A673 (cell line): ENCODE measurements around the gene NDOR1.

Experiments
- EZH2 ChIP-seq: fragments of 200-600 bp; sonication (generic); IDR thresholded peaks from 2 replicates; pipeline ENCODE4 v1.6.1; 2017; ENCODE audit warnings: borderline replicate concordance, low read depth, mild to moderate bottlenecking, mixed read lengths, antibody characterized with exemption, low read length; ENCODE audit not compliant: poor library complexity, severe bottlenecking
- TF ChIP-seq, protein P1 (sequence below): fragments of 300-800, 200-600 bp; sonication (generic); conservative IDR thresholded peaks from 2 replicates; pipeline ENCODE4 v1.5.1; 2017; ENCODE audit warnings: low read depth, mild to moderate bottlenecking, antibody characterized with exemption, low read length, moderate library complexity, mixed read lengths

DNA sequence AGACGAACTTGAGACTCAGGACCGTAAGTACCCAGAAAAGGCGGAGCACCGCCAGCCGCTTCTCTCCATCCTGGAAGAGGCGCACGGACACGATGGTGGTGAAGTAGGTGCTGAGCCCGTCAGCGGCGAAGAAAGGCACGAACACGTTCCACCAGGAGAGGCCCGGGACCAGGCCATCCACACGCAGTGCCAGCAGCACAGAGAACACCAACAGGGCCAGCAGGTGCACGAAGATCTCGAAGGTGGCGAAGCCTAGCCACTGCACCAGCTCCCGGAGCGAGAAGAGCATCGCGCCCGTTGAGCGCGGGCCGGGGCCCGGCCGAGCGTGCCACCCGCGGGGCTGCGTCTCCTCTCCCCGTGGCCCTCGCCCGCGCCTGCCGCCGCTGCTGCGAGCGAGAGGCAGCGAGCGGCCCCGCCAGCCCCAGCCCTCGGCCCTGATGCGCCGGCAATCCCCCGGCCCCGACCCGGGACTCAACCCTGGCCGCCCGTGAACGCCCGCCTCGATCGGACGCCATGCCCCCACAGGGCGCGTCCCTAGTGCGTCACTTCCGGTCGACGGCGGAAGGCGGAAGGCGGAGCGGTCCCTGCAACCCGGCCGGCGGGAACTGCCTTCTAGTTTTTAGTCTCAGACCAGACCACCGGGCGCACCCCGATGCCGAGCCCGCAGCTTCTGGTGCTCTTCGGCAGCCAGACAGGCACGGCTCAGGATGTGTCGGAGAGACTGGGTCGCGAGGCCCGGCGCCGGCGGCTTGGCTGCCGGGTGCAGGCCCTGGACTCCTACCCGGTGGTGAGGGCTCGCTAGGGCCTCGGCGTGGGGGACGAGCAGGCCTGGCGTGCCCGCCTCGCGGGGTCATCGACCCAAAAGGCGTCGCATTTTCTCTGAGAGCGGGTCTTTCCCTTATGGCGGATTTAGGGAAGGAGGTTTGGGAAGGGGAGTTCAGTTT, at the start of gene NDOR1, which contains the start of gene TMEM203:
- TF ChIP-seq, protein P1, sequence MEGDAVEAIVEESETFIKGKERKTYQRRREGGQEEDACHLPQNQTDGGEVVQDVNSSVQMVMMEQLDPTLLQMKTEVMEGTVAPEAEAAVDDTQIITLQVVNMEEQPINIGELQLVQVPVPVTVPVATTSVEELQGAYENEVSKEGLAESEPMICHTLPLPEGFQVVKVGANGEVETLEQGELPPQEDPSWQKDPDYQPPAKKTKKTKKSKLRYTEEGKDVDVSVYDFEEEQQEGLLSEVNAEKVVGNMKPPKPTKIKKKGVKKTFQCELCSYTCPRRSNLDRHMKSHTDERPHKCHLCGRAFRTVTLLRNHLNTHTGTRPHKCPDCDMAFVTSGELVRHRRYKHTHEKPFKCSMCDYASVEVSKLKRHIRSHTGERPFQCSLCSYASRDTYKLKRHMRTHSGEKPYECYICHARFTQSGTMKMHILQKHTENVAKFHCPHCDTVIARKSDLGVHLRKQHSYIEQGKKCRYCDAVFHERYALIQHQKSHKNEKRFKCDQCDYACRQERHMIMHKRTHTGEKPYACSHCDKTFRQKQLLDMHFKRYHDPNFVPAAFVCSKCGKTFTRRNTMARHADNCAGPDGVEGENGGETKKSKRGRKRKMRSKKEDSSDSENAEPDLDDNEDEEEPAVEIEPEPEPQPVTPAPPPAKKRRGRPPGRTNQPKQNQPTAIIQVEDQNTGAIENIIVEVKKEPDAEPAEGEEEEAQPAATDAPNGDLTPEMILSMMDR, result no peak
- no peak for TF ChIP-seq EZH2
